Peyer's patch (tissue), 4 donors: Measurements from ENCODE around the gene KIAA1755. TPM values are rescaled to one million over a fixed set of nuclear protein-coding genes. Genes with fewer than 3 reads are reported as not detected.

Source experiments
- DNase-seq, 3 donors: peaks; one replicate each; pipeline ENCODE4 v3.0.0-alpha.2; 2017 to 2019
- H3K27ac ChIP-seq, 4 donors: fragments of 200-600 bp; sonication (generic); one replicate each; pipeline ENCODE4 v1.5.1; 2016 to 2019
- H3K27me3 ChIP-seq, 2 donors: fragments of 200-600 bp; sonication (generic); one replicate each; pipeline ENCODE4 v1.5.1; 2019
- H3K36me3 ChIP-seq, 3 donors: fragments of 200-600 bp; sonication (generic); one replicate each; pipeline ENCODE4 v1.5.1; 2016 to 2019
- H3K4me1 ChIP-seq, 4 donors: fragments of 200-600 bp; sonication (generic); one replicate each; pipeline ENCODE4 v1.5.1; 2016 to 2019
- H3K4me3 ChIP-seq, 4 donors: fragments of 200-600 bp; sonication (generic); 1 replicate in 3 of 4; 2 replicates in 1 of 4; pipeline ENCODE4 v1.5.1; 2016 to 2019; ENCODE audit warnings: mild to moderate bottlenecking in 1 of 4
- H3K9me3 ChIP-seq, 4 donors: fragments of 200-600 bp; sonication (generic); one replicate each; pipeline ENCODE4 v1.5.1; 2016 to 2019; ENCODE audit warnings: mild to moderate bottlenecking in 1 of 4
- POLR2A ChIP-seq, 2 donors: fragments of 450-650 bp; IDR thresholded peaks; one replicate each; pipeline ENCODE4 v1.5.1; 2017; ENCODE audit warnings: antibody characterized with exemption in 2 of 2, mild to moderate bottlenecking in 2 of 2, moderate library complexity in 2 of 2
- total RNA-seq, 4 donors: library from RNA; depleted of rRNA; stranded (reverse); fragments of >200 nt; gene quantifications; one replicate each; pipeline ENCODE4 v1.1.0, GENCODE V29; 2016
- TF ChIP-seq, protein P1 (sequence below), 6 experiments: fragments of 450-650 bp in 4 of 6; fragments of 200-600 bp in 2 of 6; sonication (generic) in 1 of 6; IDR thresholded peaks; one replicate each; pipeline ENCODE4 v1.5.1; 2017 to 2019; ENCODE audit warnings: antibody characterized with exemption in 6 of 6, mild to moderate bottlenecking in 3 of 6, moderate library complexity in 1 of 6

KIAA1755 gene
- total RNA-seq, result 1 to 10 TPM in 2 of 4 donors, under 1 TPM in 2; 0.35 to 4.1 (median 2.0) TPM

- peak within 1 kb of the TSS; percentile 14 to 44 (median 34) for H3K4me3 ChIP-seq
- peak within 1 kb of the TSS; percentile 32 to 78 (median 65) for H3K27ac ChIP-seq
- H3K9me3 ChIP-seq, result no peaks in the 10 kb centered on the region
- no peaks in the 10 kb centered on the region for H3K4me1 ChIP-seq
- no peaks in the 10 kb centered on the region for H3K27me3 ChIP-seq
- H3K36me3 ChIP-seq, result no peaks in the 10 kb centered on the region
- TF ChIP-seq, protein P1, sequence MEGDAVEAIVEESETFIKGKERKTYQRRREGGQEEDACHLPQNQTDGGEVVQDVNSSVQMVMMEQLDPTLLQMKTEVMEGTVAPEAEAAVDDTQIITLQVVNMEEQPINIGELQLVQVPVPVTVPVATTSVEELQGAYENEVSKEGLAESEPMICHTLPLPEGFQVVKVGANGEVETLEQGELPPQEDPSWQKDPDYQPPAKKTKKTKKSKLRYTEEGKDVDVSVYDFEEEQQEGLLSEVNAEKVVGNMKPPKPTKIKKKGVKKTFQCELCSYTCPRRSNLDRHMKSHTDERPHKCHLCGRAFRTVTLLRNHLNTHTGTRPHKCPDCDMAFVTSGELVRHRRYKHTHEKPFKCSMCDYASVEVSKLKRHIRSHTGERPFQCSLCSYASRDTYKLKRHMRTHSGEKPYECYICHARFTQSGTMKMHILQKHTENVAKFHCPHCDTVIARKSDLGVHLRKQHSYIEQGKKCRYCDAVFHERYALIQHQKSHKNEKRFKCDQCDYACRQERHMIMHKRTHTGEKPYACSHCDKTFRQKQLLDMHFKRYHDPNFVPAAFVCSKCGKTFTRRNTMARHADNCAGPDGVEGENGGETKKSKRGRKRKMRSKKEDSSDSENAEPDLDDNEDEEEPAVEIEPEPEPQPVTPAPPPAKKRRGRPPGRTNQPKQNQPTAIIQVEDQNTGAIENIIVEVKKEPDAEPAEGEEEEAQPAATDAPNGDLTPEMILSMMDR (IDR thresholded peaks at IDR 0.05), result no peak
- no peak for TF ChIP-seq POLR2A (IDR thresholded peaks at IDR 0.05)
- DNase-seq, result peak in 1 of 3 donors; percentile 38
Observed at GRCh38 chr20:38260378-38261053, at the start of gene KIAA1755. TSS of gene KIAA1755 (minus strand) at chr20:38260735. CDS start at chr20:38260500, 235 bp downstream.

- no peaks in the 10 kb centered on the region for H3K9me3 ChIP-seq
- no peaks in the 10 kb centered on the region for H3K27me3 ChIP-seq
- no peak for DNase-seq
- H3K27ac ChIP-seq, result no peak overlapping the region
- no peaks in the 10 kb centered on the region for H3K4me1 ChIP-seq
- no peak overlapping the region for H3K4me3 ChIP-seq
- TF ChIP-seq, protein P1 (IDR thresholded peaks at IDR 0.05), result no peak
- TF ChIP-seq POLR2A (IDR thresholded peaks at IDR 0.05), result no peak
- H3K36me3 ChIP-seq, result no peaks in the 10 kb centered on the region
Observed at GRCh38 chr20:38308447-38308846, 47.9 kb upstream of the KIAA1755 start.

- DNase-seq, result no peak
- no peak overlapping the region for H3K4me3 ChIP-seq
- H3K36me3 ChIP-seq, result no peaks in the 10 kb centered on the region
- no peaks in the 10 kb centered on the region for H3K4me1 ChIP-seq
- no peak overlapping the region for H3K27ac ChIP-seq
- no peak for TF ChIP-seq POLR2A (IDR thresholded peaks at IDR 0.05)
- TF ChIP-seq, protein P1 (IDR thresholded peaks at IDR 0.05), result no peak
- H3K9me3 ChIP-seq, result no peaks in the 10 kb centered on the region
- no peaks in the 10 kb centered on the region for H3K27me3 ChIP-seq
Observed at GRCh38 chr20:38308047-38308438, 47.5 kb upstream of the KIAA1755 start.

DNA sequence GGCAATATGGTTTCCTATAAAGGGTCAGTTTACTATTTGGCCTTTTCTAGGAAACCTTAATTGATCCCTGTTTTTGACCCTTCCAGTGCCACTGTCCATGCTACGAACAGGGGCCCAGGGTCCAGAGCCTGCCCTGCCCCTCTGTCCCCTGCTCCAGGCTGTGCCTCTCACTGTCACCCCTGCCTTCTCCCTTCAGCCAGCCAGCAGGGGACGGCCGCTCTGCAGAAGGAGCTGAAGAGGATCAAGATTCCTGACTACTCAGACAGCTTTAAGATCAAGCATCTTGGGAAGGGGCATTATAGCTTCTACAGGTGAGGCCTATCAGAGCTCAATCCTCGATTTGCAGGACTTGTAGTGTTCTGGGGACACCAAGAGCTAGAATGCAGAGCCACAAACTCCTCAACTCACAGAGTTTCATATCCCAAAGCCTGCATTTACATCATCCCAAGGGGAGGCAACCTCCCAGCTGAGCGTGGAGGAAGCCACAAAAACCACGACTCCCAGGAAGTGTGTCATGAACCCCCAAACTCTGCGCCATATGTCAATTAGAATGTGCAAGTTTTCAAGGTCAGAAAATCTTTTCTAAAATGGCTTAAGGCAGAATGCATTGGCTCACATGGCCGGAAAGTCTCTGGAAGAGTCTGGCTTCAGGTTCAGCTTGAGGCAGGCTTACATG, 47.0 kb upstream of the KIAA1755 start:
- DNase-seq, result no peak
- Histone ChIP-seq H3K27me3 (no peaks in the 10 kb centered on the region), H3K36me3 (no peaks in the 10 kb centered on the region), H3K27ac (no peak overlapping the region), H3K4me3 (no peak overlapping the region), H3K4me1 (no peaks in the 10 kb centered on the region), H3K9me3 (no peaks in the 10 kb centered on the region)
- no peak for TF ChIP-seq POLR2A (IDR thresholded peaks at IDR 0.05)
- TF ChIP-seq, protein P1 (IDR thresholded peaks at IDR 0.05), result no peak

- no peak overlapping the region for H3K27ac ChIP-seq
- no peaks in the 10 kb centered on the region for H3K36me3 ChIP-seq
- H3K9me3 ChIP-seq, result no peaks in the 10 kb centered on the region
- TF ChIP-seq POLR2A (IDR thresholded peaks at IDR 0.05), result no peak
- TF ChIP-seq, protein P1 (IDR thresholded peaks at IDR 0.05), result no peak
- no peaks in the 10 kb centered on the region for H3K4me1 ChIP-seq
- H3K4me3 ChIP-seq, result no peak overlapping the region
- H3K27me3 ChIP-seq, result no peaks in the 10 kb centered on the region
- no peak for DNase-seq
Observed at GRCh38 chr20:38306379-38306778, 45.8 kb upstream of the KIAA1755 start.
